Fibroblast of villous mesenchyme (primary cell): ENCODE data around the gene MCCC2. TPM values are rescaled to one million over a fixed set of nuclear protein-coding genes. Genes with fewer than 3 reads are reported as not detected.
"Not testable (repeated sequence)": the region's sequence is repeated elsewhere in the genome, so short reads cannot be mapped to it uniquely, and the experiment has no call there.

Experiments used
- DNase-seq: peaks from one replicate; pipeline ENCODE4 v3.0.0-alpha.2; 2010; ENCODE audit warnings: low read depth
- H3K4me3 ChIP-seq: 2 replicates; pipeline ENCODE4 v1.5.1; 2011; ENCODE audit warnings: low read depth, mild to moderate bottlenecking, low read length
- total RNA-seq: library from RNA; depleted of rRNA; stranded (reverse); fragments of >200 nt; gene quantifications from 2 replicates; pipeline ENCODE4 v1.2.3, GENCODE V29; 2012
- TF ChIP-seq, protein P1 (sequence below): IDR thresholded peaks from 2 replicates; pipeline ENCODE4 v1.5.1; 2012; ENCODE audit warnings: low read depth, mild to moderate bottlenecking, low read length; ENCODE audit not compliant: insufficient read depth

MCCC2 gene
- total RNA-seq, 1 donor, result 25.9 TPM

DNA sequence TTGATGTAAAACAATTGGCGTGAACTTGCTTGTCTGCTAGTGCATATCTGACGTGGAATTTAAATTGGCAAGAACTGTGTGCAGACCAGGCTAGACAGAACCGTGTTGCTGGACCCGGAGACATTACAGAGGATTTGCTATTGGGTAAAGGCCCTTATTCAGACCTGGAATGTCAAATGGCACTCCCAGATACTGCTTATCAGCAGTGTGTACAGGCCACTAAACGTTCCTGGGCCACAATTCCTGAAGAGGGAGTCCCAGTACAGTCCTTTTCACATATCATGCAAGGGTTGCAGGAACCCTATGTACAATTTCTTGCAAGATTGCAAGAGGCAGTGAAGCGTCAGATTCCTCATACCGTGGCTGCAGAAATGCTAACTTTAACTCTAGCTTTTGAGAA is 13.5 kb upstream of the MCCC2 start:
- TF ChIP-seq, protein P1, sequence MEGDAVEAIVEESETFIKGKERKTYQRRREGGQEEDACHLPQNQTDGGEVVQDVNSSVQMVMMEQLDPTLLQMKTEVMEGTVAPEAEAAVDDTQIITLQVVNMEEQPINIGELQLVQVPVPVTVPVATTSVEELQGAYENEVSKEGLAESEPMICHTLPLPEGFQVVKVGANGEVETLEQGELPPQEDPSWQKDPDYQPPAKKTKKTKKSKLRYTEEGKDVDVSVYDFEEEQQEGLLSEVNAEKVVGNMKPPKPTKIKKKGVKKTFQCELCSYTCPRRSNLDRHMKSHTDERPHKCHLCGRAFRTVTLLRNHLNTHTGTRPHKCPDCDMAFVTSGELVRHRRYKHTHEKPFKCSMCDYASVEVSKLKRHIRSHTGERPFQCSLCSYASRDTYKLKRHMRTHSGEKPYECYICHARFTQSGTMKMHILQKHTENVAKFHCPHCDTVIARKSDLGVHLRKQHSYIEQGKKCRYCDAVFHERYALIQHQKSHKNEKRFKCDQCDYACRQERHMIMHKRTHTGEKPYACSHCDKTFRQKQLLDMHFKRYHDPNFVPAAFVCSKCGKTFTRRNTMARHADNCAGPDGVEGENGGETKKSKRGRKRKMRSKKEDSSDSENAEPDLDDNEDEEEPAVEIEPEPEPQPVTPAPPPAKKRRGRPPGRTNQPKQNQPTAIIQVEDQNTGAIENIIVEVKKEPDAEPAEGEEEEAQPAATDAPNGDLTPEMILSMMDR, result no peak
- no peak for DNase-seq

DNA sequence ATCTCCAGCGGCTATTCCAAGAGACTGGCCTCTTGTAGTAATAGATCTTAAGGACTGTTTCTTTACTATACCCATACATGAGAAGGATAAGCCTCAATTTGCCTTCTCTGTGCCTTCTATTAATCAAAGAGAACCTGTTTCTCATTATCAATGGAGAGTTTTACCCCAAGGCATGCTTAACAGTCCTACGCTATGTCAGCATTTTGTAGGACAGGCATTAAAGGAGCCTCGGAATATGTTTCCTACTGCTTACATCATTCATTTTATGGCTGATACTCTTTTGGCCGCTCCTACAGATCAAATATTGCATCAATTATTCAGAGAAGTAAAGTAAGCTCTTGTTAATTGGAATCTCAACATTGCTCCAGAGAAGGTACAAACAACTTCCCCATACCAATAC is 11.6 kb upstream of the MCCC2 start:
- H3K4me3 ChIP-seq, DNase-seq: not testable (repeated sequence)

More for the DNA sequence above, 13.5 kb upstream of the MCCC2 start:
- no peak overlapping the region for H3K4me3 ChIP-seq

DNA sequence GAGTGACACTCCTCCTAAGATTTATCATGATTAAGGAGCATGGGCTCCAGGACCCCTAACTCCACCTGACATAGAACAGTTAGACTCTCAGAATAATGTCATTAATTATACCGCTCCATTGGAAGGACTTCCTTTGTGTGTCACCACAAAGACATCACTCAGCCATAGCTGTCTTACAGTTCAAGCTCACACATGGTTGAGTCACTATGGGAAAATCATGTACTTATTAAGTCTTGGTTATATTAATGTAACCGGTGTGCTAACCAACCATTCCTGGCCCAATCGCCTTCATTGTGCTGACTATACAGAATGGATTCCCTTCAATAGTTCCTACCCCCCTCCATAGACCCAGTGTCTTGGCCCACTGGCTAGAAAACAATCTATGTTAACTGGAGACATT is 10.9 kb upstream of the MCCC2 start:
- DNase-seq, result no peak

DNA sequence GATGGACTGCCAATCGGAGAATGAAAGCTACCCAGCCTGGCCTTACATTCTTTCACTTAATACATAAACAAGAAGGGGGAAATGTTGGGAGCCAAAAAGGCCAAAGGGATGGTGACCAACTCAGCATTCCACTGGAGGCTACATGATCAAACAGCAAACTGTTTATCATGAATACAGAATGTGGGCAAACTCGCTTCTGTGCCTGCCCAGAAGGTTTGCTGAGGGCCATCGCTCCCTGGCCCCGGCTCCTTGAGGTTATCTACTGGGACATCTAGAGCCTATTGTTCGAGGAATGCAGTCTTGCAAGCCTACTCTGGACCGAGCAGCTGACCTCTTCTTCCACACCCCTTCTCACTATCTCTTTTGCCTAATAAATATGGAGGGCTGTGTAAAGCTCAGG is 9.3 kb upstream of the MCCC2 start:
- DNase-seq, H3K4me3 ChIP-seq: not testable (repeated sequence)

More for the DNA sequence above, 10.9 kb upstream of the MCCC2 start:
- TF ChIP-seq, protein P1, result no peak
- H3K4me3 ChIP-seq, result no peak overlapping the region

DNA sequence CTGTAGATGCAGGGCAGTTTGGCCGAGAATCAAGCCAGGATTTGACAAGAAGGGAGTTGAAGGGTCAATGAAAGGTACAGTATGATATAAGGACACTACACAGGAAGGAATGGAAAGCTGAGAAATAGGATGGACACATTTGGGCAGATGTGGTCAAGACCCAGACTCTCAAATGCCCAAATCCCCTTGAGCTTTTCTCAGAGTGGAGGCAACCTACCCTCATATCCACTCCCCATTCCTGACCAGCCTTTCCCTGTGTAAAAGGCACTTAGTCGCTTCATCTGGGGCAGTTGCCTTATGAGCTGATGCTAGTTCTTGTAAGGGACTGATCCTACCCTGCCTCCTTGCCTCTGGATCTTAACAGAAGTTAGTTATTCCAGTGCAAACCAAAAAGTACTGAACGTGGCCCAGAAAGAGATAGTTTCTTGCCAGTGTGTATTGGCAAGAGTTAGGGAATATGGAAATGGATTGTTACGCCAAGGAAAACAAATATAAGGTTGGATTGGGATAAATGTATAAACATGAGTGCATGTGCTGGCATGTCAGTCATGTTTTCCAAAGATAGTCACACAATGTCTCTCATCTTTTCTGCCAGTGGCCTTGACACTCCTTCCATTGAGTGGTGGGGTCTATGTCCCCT is 4.1 kb upstream of the MCCC2 start:
- no peak for DNase-seq
- H3K4me3 ChIP-seq, result no peak overlapping the region
- TF ChIP-seq, protein P1, result no peak

DNA sequence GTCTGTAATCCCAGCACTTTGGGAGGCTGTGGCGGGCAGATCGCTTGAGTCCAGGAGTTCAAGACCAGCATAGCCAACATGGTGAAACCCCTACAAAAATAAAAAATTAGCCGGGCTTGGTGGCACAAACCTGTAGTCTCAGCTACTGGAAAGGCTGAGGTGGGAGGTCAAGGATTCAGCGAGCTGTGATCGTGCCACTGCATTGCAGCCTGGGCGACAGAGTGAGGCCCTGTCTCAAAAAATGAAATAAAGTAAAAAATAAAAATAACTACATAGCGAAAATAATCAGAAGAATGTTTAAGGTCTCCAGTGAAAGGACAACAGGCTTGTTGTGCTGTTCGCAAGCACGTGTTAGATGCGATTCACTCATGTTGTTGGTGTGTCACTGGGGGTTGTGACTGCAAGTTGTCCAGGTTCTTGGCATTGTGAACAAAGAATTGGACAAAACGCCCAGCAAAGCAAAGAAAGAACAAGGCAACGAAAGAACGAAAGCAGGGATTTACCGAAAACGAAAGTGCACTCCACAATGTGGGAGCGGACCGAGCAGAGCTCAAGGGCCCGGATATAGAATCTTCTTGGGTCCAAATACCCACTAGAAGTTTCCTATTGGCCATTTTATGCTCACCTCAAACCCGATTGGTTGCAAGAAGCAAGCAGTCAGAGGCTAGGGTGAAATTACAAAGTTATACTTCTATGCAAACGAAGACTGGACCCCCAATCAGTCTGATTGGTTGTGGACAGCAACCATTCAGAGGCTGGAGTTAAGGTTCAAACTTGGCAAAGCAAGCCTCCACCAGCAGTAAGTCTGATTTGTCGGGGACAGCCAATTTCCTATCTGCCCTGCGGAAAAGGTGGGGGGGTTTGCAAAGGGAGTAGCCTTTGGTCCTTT is 844 bp upstream of the MCCC2 start:
- peak overlapping the region; percentile 79 for H3K4me3 ChIP-seq
- peak; percentile 86 for DNase-seq
- TF ChIP-seq, protein P1, result no peak

DNA sequence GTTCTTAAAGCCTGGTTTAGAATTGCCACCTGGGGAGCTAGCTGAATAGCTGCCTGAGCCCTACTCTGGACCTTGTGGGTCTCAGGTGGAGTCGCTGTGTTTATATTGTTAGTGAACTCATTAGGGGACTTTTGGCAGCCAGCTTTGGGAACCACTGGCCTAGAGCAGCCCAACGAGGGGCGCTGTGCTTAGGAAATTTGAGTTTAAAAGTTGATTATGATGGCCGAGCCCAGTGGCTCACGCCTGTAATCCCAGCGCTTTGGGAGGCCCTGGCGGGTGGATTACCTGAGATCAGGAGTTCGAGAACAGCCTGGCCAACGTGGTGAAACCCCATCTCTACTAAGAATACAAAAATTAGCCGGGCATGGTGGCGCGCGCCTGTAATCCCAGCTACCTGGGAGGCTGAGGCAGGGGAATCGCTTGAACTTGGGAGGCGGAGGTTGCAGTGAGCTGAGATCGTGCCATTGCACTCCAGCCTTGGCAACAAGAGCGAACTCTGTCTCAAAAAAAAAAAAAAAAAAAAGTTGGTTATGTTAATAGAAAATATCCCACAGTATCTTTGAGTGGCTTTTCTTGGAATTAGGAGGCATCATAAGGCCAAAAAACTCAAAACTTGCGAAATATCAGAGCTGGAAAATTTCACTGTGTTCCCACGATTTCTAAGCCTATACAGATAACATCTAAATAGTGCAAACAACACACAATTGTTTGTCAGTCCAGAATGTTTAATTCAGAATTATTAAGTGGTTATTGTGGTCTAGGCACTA is 809 bp downstream of the MCCC2 start:
- peak overlapping the region; percentile 79 for H3K4me3 ChIP-seq
- TF ChIP-seq, protein P1, result no peak
- DNase-seq, result peak; percentile 28
